Measurements from ENCODE around the gene FTO.

FTO gene

DNA sequence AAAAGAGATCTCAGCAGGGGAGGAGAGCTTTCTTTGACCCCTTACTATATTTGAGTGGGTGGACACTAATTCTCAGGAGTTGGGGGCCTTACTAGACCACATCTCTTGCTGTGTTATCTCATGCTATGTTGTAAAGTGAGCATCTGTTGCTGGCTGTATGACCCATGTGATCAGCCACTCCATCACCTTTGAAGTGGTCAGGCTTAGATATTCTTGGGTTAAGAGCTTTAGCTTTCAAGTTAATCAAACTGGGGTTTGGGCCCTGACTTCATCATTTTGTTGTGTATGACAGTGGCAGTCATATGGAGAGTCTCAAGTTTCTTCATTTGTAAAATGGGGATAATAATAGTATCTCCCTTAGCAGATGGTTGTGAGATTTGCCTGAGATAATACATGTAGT, 201.1 kb downstream of the FTO start:
- H3K36me3 ChIP-seq (ENCODE audit: insufficient read depth, low read length) = no peaks in the 10 kb centered on the region
- no peak overlapping the region for H3K4me3 ChIP-seq
- no peak overlapping the region for H3K27ac ChIP-seq
- no peak overlapping the region for H3K9ac ChIP-seq (ENCODE audit: insufficient read length)
- no peak for DNase-seq (ENCODE audit: low read depth, low spot score)
- TF ChIP-seq EZH2 (IDR thresholded peaks at IDR 0.05) = no peak
- TF ChIP-seq FOXP2 (optimal IDR thresholded peaks at IDR 0.05; ENCODE audit: control extremely low read depth, extremely low read length, insufficient read depth) = no peak
- no peak for TF ChIP-seq POLR2AphosphoS5 (IDR thresholded peaks at IDR 0.05; ENCODE audit: borderline replicate concordance, low read depth, low read length)
- no peaks in the 10 kb centered on the region for H3K9me3 ChIP-seq (ENCODE audit: low read depth, low read length)

DNA sequence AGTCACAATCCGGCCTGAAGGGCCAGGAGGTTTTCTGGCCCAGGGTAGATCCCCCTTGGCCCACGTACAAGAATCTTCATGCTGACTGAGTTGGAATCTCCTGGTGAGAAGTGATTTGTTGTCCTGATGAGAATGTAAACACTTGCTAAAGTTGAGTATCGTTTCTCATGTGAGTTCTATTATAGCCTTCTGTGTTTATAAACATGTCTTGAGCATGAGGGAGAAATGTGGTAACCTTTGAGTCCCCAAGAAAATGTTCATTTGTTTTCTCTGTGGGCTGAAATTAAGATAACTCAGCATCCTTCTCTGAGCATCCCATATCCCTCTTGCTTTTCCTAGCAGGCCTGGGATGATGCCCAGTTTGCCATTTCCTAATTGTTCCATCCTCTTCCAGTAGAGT, 204.8 kb downstream of the FTO start:
- TF ChIP-seq EZH2 (IDR thresholded peaks at IDR 0.05) (no peak), FOXP2 (optimal IDR thresholded peaks at IDR 0.05; ENCODE audit: control extremely low read depth, extremely low read length, insufficient read depth) (no peak), POLR2AphosphoS5 (IDR thresholded peaks at IDR 0.05; ENCODE audit: borderline replicate concordance, low read depth, low read length) (no peak)
- no peaks in the 10 kb centered on the region for H3K9me3 ChIP-seq (ENCODE audit: low read depth, low read length)

DNA sequence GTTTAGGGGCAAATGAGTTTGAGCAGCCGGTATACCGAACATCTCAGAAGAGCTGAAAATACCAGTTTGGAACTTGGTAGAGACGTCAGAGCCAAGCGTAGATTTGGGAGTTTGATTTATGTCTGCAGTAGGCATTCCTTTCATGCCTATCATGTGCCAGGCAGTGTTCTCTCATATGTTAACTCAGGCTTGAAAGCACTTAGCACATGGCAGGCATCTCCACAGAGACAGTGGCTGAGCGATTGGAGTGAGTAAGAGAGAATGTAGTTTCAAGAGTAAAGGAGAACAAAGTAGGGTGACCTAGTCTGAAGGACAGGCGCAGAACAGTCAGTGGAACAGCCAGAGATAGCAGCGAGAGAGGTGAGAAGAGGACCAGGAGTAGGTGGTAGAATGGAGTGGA, 207.0 kb downstream of the FTO start:
- Histone ChIP-seq H3K27ac (no peak overlapping the region), H3K36me3 (ENCODE audit: insufficient read depth, low read length) (no peaks in the 10 kb centered on the region), H3K9ac (ENCODE audit: insufficient read length) (no peak overlapping the region), H3K9me3 (ENCODE audit: low read depth, low read length) (no peaks in the 10 kb centered on the region), H3K4me3 (no peak overlapping the region)
- no peak for TF ChIP-seq EZH2 (IDR thresholded peaks at IDR 0.05)
- no peak for TF ChIP-seq POLR2AphosphoS5 (IDR thresholded peaks at IDR 0.05; ENCODE audit: borderline replicate concordance, low read depth, low read length)
- no peak for DNase-seq (ENCODE audit: low read depth, low spot score)

More for the DNA sequence above, 204.8 kb downstream of the FTO start:
- Histone ChIP-seq H3K9ac (ENCODE audit: insufficient read length) (no peak overlapping the region), H3K4me3 (no peak overlapping the region), H3K27ac (no peak overlapping the region), H3K36me3 (ENCODE audit: insufficient read depth, low read length) (no peaks in the 10 kb centered on the region)
- DNase-seq (ENCODE audit: low read depth, low spot score) = no peak

DNA sequence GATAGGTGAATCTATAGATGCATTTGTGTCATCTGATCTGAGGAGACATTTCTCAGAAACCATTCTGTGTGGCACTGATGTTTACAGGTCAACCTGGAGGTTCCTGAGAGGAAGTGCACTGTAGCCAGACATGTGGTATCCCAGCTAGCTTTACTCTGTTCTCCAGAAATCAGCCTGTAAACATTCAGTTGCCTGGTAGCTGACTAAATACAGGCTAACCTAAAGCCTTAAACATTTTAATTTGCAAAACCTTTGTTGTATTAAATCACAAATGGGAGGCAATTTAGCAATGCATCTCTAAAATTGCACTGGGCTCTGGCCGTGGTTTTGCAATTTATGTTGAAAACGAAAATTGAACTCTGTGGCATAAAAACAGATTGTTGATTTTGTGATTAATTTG, 207.6 kb downstream of the FTO start:
- Histone ChIP-seq H3K36me3 (ENCODE audit: insufficient read depth, low read length) (no peaks in the 10 kb centered on the region), H3K4me3 (no peak overlapping the region), H3K9ac (ENCODE audit: insufficient read length) (no peak overlapping the region), H3K27ac (no peak overlapping the region), H3K9me3 (ENCODE audit: low read depth, low read length) (no peaks in the 10 kb centered on the region)
- TF ChIP-seq FOXP2 (optimal IDR thresholded peaks at IDR 0.05; ENCODE audit: control extremely low read depth, extremely low read length, insufficient read depth) = no peak
- TF ChIP-seq EZH2 (IDR thresholded peaks at IDR 0.05) = no peak
- no peak for TF ChIP-seq POLR2AphosphoS5 (IDR thresholded peaks at IDR 0.05; ENCODE audit: borderline replicate concordance, low read depth, low read length)
- DNase-seq (ENCODE audit: low read depth, low spot score) = no peak

DNA sequence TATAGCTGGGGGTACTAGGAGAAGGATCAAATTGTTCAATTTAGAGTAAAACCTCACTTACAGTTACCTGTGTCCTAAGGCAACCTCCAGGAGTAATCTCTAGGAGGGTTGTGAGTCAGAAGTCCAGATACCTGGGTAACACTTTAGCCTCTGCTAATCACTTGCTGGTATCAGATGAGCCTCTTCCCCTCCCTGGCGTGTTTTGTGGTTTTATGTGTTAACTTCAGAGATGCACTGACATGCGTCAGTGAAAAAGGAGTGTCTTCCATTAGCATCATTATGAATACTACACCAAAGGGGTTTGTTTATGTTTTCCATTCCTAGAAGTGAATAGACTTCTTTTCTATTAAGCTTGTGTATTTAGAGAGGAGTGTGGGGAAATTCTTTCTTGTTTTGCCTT, 208.2 kb downstream of the FTO start:
- no peak for DNase-seq (ENCODE audit: low read depth, low spot score)
- Histone ChIP-seq H3K36me3 (ENCODE audit: insufficient read depth, low read length) (no peaks in the 10 kb centered on the region), H3K27ac (no peak overlapping the region), H3K9ac (ENCODE audit: insufficient read length) (no peak overlapping the region), H3K9me3 (ENCODE audit: low read depth, low read length) (no peaks in the 10 kb centered on the region), H3K4me3 (no peak overlapping the region)
- TF ChIP-seq POLR2AphosphoS5 (IDR thresholded peaks at IDR 0.05; ENCODE audit: borderline replicate concordance, low read depth, low read length) (no peak), FOXP2 (optimal IDR thresholded peaks at IDR 0.05; ENCODE audit: control extremely low read depth, extremely low read length, insufficient read depth) (no peak), EZH2 (IDR thresholded peaks at IDR 0.05) (no peak)

- DNase-seq (ENCODE audit: low read depth, low spot score) = no peak
- TF ChIP-seq FOXP2 (optimal IDR thresholded peaks at IDR 0.05; ENCODE audit: control extremely low read depth, extremely low read length, insufficient read depth) (no peak), POLR2AphosphoS5 (IDR thresholded peaks at IDR 0.05; ENCODE audit: borderline replicate concordance, low read depth, low read length) (no peak), EZH2 (IDR thresholded peaks at IDR 0.05) (no peak)
- Histone ChIP-seq H3K36me3 (ENCODE audit: insufficient read depth, low read length) (no peaks in the 10 kb centered on the region), H3K9ac (ENCODE audit: insufficient read length) (no peak overlapping the region), H3K9me3 (ENCODE audit: low read depth, low read length) (no peaks in the 10 kb centered on the region), H3K4me3 (no peak overlapping the region), H3K27ac (no peak overlapping the region)
Measured at GRCh38 chr16:53913099-53913870, 209.3 kb downstream of the FTO start.

- TF ChIP-seq EZH2 (IDR thresholded peaks at IDR 0.05) (no peak), FOXP2 (optimal IDR thresholded peaks at IDR 0.05; ENCODE audit: control extremely low read depth, extremely low read length, insufficient read depth) (no peak), POLR2AphosphoS5 (IDR thresholded peaks at IDR 0.05; ENCODE audit: borderline replicate concordance, low read depth, low read length) (no peak)
- DNase-seq (ENCODE audit: low read depth, low spot score) = no peak
- Histone ChIP-seq H3K9ac (ENCODE audit: insufficient read length) (no peak overlapping the region), H3K36me3 (ENCODE audit: insufficient read depth, low read length) (no peaks in the 10 kb centered on the region), H3K9me3 (ENCODE audit: low read depth, low read length) (no peaks in the 10 kb centered on the region), H3K27ac (no peak overlapping the region), H3K4me3 (no peak overlapping the region)
Measured at GRCh38 chr16:53913920-53914319, 210.0 kb downstream of the FTO start.

- DNase-seq (ENCODE audit: low read depth, low spot score) = no peak
- no peak overlapping the region for H3K4me3 ChIP-seq
- no peak overlapping the region for H3K27ac ChIP-seq
- no peaks in the 10 kb centered on the region for H3K36me3 ChIP-seq (ENCODE audit: insufficient read depth, low read length)
- TF ChIP-seq FOXP2 (optimal IDR thresholded peaks at IDR 0.05; ENCODE audit: control extremely low read depth, extremely low read length, insufficient read depth) (no peak), EZH2 (IDR thresholded peaks at IDR 0.05) (no peak), POLR2AphosphoS5 (IDR thresholded peaks at IDR 0.05; ENCODE audit: borderline replicate concordance, low read depth, low read length) (no peak)
- H3K9me3 ChIP-seq (ENCODE audit: low read depth, low read length) = no peaks in the 10 kb centered on the region
- H3K9ac ChIP-seq (ENCODE audit: insufficient read length) = no peak overlapping the region
Measured at GRCh38 chr16:53914736-53915135, 210.8 kb downstream of the FTO start.

Data from SK-N-MC (cell line).